OCI-LY3 (cell line): ENCODE data around the gene GPR158.

Experiments
- H2AFZ ChIP-seq: fragments of 200-600, 300-600 bp; shearing (Covaris generic); 2 replicates; pipeline ENCODE4 v1.6.0; 2014; ENCODE audit warnings: antibody characterized with exemption, low read depth, low read length
- H3K27ac ChIP-seq: fragments of 200-600, 300-600 bp; sonication (generic); 2 replicates; pipeline ENCODE4 v1.5.1; 2014; ENCODE audit warnings: mild to moderate bottlenecking, low read length, moderate library complexity, mixed read lengths
- H3K27me3 ChIP-seq: fragments of 200-600, 300-600 bp; sonication (generic); 2 replicates; pipeline ENCODE4 v1.6.1; 2014; ENCODE audit warnings: low read depth, low read length, mixed read lengths
- H3K36me3 ChIP-seq: fragments of 200-600, 300-600 bp; sonication (generic); replicated peaks from 2 replicates; pipeline ENCODE3; 2014; ENCODE audit warnings: low read depth, low read length, mixed read lengths
- H3K4me1 ChIP-seq: fragments of 300-600, 200-600 bp; sonication (generic); 2 replicates; pipeline ENCODE4 v1.6.1; 2014; ENCODE audit warnings: low read length, mixed read lengths
- H3K4me2 ChIP-seq: fragments of 200-600, 300-600 bp; sonication (generic); 2 replicates; pipeline ENCODE4 v1.6.1; 2014; ENCODE audit warnings: low read length, mixed read lengths
- H3K4me3 ChIP-seq: fragments of 300-600, 200-600 bp; sonication (generic); 2 replicates; pipeline ENCODE4 v1.5.1; 2014; ENCODE audit warnings: antibody characterized with exemption, mild to moderate bottlenecking, low read length, moderate library complexity
- H3K79me2 ChIP-seq: fragments of 300-600, 200-600 bp; shearing (Covaris generic); 2 replicates; pipeline ENCODE4 v1.6.1; 2014; ENCODE audit warnings: mild to moderate bottlenecking, low read length, mixed read lengths
- H3K9ac ChIP-seq: fragments of 300-600, 200-600 bp; shearing (Covaris generic); 2 replicates; pipeline ENCODE4 v1.6.0; 2014; ENCODE audit warnings: mild to moderate bottlenecking, low read length, moderate library complexity
- H3K9me3 ChIP-seq: fragments of 200-600, 300-600 bp; shearing (Covaris generic); 2 replicates; pipeline ENCODE4 v1.6.1; 2014; ENCODE audit warnings: low read length, mixed read lengths; ENCODE audit not compliant: insufficient read depth
- H4K20me1 ChIP-seq: fragments of 200-600, 300-600 bp; sonication (generic); 2 replicates; pipeline ENCODE4 v1.6.1; 2016; ENCODE audit warnings: low read length, mixed read lengths; ENCODE audit not compliant: insufficient read depth
- CTCF ChIP-seq: fragments of 200-600, 300-600 bp; sonication (generic); IDR thresholded peaks from 2 replicates; pipeline ENCODE4 v1.5.1; 2014; ENCODE audit warnings: antibody characterized with exemption, low read length, low read depth
- EZH2phosphoT487 ChIP-seq: fragments of 200-600 bp; shearing (Covaris generic); IDR thresholded peaks from 2 replicates; pipeline ENCODE4 v1.6.1; 2018; ENCODE audit warnings: antibody characterized with exemption, mixed run types, low read depth

GPR158 gene

GRCh38 chr10:25530306-25530705 is 355.5 kb downstream of the GPR158 start:
- no peak for TF ChIP-seq CTCF
- TF ChIP-seq EZH2phosphoT487: no peak
- Histone ChIP-seq H4K20me1 (no peaks in the 10 kb centered on the region), H3K27me3 (no peaks in the 10 kb centered on the region), H3K4me3 (no peak overlapping the region), H3K9ac (no peak overlapping the region), H3K4me2 (no peak overlapping the region), H3K27ac (no peak overlapping the region), H3K4me1 (no peaks in the 10 kb centered on the region), H3K36me3 (no peaks in the 10 kb centered on the region), H2AFZ (no peak overlapping the region), H3K9me3 (no peaks in the 10 kb centered on the region), H3K79me2 (no peaks in the 10 kb centered on the region)

- Histone ChIP-seq H3K9me3 (no peaks in the 10 kb centered on the region), H3K4me3 (no peak overlapping the region), H3K4me1 (no peaks in the 10 kb centered on the region), H3K79me2 (no peaks in the 10 kb centered on the region), H2AFZ (no peak overlapping the region), H3K36me3 (no peaks in the 10 kb centered on the region), H3K27ac (no peak overlapping the region), H3K4me2 (no peak overlapping the region), H3K27me3 (no peaks in the 10 kb centered on the region), H4K20me1 (no peaks in the 10 kb centered on the region), H3K9ac (no peak overlapping the region)
- TF ChIP-seq EZH2phosphoT487 (no peak), CTCF (no peak)
Measured at GRCh38 chr10:25531457-25532061, 356.8 kb downstream of the GPR158 start.

- H3K36me3 ChIP-seq: no peaks in the 10 kb centered on the region
- H4K20me1 ChIP-seq: no peaks in the 10 kb centered on the region
- no peaks in the 10 kb centered on the region for H3K4me1 ChIP-seq
- H3K27ac ChIP-seq: no peak overlapping the region
- H3K9me3 ChIP-seq: no peaks in the 10 kb centered on the region
- H3K79me2 ChIP-seq: no peaks in the 10 kb centered on the region
- TF ChIP-seq EZH2phosphoT487 (no peak), CTCF (no peak)
- no peak overlapping the region for H2AFZ ChIP-seq
- H3K27me3 ChIP-seq: no peaks in the 10 kb centered on the region
- H3K4me2 ChIP-seq: no peak overlapping the region
- no peak overlapping the region for H3K9ac ChIP-seq
- no peak overlapping the region for H3K4me3 ChIP-seq
Measured at GRCh38 chr10:25532213-25532612, 357.4 kb downstream of the GPR158 start.

- Histone ChIP-seq H3K27me3 (no peaks in the 10 kb centered on the region), H3K4me3 (no peak overlapping the region), H3K79me2 (no peaks in the 10 kb centered on the region), H3K36me3 (no peaks in the 10 kb centered on the region), H2AFZ (no peak overlapping the region), H3K9ac (no peak overlapping the region), H3K9me3 (no peaks in the 10 kb centered on the region), H3K4me2 (no peak overlapping the region), H4K20me1 (no peaks in the 10 kb centered on the region), H3K27ac (no peak overlapping the region), H3K4me1 (no peaks in the 10 kb centered on the region)
- no peak for TF ChIP-seq CTCF
- TF ChIP-seq EZH2phosphoT487: no peak
Measured at GRCh38 chr10:25536027-25536426, 361.2 kb downstream of the GPR158 start.
